SU-DHL-6 (cell line): Measurements from ENCODE around the gene GTF2IRD1.

Source experiments
- EZH2phosphoT487 ChIP-seq: fragments of 200-600 bp; sonication (generic), shearing (Covaris generic); conservative IDR thresholded peaks from 2 replicates; pipeline ENCODE4 v1.6.1; 2018; ENCODE audit warnings: mild to moderate bottlenecking, antibody characterized with exemption, low read length, moderate library complexity, mixed read lengths
- TF ChIP-seq, protein P1 (sequence below): fragments of 200-600 bp; sonication (generic); IDR thresholded peaks from one replicate; pipeline ENCODE4 v1.5.1; 2017; ENCODE audit warnings: antibody characterized with exemption, mild to moderate bottlenecking, low read length, moderate library complexity; ENCODE audit not compliant: insufficient read depth, poor library complexity, severe bottlenecking

DNA sequence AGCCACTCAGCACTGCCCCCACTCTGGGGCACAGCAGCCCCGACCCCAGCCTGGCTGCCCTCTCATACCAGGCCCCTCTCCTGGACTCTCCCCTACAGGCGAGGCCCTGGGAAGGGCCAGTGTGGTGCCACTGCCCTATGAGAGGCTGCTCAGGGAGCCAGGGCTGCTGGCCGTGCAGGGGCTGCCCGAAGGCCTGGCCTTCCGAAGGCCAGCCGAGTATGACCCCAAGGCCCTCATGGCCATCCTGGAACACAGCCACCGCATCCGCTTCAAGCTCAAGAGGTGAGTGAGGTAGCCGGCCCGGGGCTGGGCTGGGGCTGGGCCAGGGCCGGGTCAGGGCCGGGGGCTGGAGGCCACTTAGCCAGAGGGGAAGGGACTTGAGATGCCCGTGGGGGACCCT, 64.3 kb downstream of the GTF2IRD1 start:
- TF ChIP-seq, protein P1, sequence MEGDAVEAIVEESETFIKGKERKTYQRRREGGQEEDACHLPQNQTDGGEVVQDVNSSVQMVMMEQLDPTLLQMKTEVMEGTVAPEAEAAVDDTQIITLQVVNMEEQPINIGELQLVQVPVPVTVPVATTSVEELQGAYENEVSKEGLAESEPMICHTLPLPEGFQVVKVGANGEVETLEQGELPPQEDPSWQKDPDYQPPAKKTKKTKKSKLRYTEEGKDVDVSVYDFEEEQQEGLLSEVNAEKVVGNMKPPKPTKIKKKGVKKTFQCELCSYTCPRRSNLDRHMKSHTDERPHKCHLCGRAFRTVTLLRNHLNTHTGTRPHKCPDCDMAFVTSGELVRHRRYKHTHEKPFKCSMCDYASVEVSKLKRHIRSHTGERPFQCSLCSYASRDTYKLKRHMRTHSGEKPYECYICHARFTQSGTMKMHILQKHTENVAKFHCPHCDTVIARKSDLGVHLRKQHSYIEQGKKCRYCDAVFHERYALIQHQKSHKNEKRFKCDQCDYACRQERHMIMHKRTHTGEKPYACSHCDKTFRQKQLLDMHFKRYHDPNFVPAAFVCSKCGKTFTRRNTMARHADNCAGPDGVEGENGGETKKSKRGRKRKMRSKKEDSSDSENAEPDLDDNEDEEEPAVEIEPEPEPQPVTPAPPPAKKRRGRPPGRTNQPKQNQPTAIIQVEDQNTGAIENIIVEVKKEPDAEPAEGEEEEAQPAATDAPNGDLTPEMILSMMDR: no peak
- TF ChIP-seq EZH2phosphoT487: no peak
